D341Med (cell line): ENCODE results near the gene FAM241A.
"Not testable (repeated sequence)": the region's sequence is repeated elsewhere in the genome, so short reads cannot be mapped to it uniquely, and the experiment has no call there.

ENCODE experiments used
- DNase-seq: peaks from one replicate; pipeline ENCODE4 v3.0.0; 2012; ENCODE audit warnings: low spot score

The FAM241A gene

DNA sequence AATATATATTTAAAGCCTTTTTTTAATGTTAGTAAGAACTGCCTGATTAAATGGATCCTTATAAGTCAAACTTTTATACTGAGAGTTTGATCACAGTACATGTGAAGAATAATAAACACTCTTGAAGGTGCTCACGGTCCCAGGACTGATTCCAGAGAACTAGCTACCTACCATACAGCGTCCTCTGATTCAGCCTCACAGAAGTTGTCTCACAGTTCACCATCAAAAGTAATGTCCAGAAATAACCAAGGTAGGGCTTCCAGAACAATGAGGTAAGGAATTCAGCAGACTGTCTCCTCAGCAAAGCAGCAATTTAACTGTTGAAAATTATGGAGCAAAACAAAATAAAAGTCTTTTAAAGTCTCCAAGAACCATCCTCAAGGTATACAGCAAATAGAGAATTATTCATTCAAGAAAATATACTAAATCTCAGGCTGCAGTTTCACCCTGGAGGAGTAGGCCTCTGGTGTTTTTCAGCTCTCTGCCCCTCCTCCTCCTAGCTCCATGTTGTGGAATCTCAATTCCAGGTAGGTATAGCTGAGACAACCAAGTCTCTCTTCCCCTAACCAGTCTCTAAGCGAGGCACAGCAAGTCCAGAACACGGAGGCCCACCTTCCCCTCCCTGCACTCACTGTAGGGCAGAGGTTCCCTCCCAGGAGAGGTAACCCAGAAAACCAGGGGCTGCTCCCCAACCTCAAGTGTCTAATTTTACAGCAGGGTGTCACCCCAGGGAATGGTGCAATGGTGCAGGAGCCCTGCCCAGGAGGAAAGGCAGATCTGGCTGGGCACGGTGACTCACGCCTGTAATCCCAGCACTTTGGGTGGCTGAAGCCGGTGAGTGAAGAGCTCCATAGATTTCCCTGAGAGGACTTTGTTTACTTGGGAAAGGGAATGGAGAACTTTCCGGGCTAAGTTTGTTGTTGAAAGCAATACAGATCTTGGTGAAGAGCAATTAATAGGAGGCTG is 28.6 kb downstream of the FAM241A start:
- DNase-seq, result no peak

GRCh38 chr4:112175840-112176239 is 30.6 kb downstream of the FAM241A start:
- DNase-seq, result no peak

DNA sequence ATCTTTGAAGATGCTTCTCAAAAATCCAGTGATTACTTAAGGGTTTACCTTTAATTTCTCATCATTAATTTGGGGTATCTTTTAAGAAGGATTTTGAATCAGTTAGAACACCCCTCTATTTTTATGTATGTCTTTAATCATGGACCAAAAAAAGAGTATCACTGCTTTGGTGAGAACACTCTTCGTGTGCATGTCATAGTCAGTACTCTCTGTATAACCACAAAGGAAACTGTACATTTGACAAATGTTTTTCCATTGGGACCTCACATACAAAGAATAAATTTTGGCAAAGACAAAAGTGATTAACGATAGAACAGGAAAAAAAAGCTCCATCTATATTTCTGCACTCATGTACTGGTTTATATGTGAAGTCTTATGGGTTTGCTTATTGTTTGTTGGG is 31.3 kb downstream of the FAM241A start:
- DNase-seq, result no peak

GRCh38 chr4:112178741-112179140 is 33.5 kb downstream of the FAM241A start:
- not testable (repeated sequence) for DNase-seq

GRCh38 chr4:112181358-112182000 is 36.2 kb downstream of the FAM241A start:
- no peak for DNase-seq

- DNase-seq, result no peak
These were observed 37.4 kb downstream of the FAM241A start for GRCh38 chr4:112182604-112183003.

DNA sequence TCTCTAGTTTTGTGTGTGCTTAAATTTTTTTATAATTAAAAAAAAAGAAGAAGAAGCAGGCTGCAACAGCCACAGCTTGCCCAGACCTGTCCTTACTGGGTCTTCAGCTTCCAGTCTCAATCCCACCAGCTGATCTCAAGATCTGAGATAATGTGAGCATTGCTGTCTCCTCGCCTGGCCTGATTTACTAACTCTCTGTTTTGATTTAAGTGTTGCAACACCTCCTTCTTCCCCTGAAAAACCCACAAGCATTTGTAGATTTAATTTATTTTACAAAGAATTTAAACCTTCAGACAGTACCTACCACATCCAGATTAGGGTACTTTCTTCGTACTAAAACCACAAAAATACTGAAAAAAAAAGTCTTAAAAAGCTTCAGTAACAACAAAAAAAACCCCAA is 38.0 kb downstream of the FAM241A start:
- DNase-seq, result no peak

- no peak for DNase-seq
These were observed 39.2 kb downstream of the FAM241A start for GRCh38 chr4:112184438-112184837.

DNA sequence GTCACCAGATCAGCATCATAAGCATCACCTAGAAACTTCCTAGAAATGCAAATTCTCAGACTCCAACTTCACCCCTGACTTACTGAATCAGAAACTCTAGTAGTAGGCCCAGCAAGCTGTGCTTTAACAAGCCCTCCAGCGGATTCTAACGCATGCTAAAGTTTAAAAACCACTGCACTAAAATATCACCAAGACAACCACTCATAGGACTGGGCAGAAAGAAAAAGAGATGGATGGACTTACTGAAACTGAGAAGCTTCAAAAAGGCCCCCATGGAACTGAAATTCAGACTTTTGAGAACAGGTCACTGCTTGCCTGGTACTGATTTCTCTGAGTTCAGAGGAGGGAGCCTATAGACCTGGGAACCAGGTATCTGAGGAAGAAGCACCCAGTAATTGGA is 40.1 kb downstream of the FAM241A start:
- DNase-seq, result no peak

DNA sequence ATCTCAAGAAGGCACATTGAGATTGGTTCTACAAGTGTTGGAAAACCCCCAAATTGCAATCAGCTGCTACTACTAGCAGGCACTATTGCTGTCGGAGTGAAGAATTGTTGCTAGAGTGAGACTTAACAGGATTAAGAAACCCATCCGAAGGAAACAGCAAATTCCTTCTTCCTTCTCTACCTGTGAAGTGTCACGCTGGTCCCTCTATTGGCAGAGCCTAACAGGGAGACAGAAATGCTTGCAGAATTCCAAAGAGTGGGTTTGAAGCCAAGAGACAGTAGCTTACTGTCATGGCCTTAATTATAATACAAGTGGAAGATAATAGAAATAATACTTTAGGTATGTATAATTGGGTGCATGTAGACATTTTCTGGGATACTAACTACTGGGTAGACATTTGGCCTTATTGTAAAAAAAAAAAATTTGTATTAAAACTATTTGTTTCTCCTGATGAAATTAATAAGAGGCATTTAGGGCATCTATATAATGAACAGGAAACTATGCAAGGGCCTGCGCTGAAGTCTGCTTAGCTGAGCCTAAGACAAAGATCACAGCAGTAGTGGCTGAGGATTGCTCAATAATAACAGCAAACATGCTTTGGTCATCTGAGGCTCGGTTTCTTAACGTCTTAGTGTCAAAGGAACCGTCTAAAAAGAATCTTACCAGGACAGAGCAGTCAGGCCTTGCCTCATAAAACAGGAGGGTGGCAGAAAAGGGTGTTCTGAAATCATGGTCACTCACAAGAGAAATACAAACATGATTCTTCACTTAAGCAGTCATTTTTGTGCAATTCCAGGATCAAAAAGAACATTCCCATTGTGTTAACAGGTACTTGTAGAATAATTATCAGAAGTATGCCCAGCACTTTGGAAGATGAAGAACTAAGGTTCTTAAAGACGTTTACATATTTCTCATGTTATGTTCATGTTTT is 40.8 kb downstream of the FAM241A start:
- no peak for DNase-seq

DNA sequence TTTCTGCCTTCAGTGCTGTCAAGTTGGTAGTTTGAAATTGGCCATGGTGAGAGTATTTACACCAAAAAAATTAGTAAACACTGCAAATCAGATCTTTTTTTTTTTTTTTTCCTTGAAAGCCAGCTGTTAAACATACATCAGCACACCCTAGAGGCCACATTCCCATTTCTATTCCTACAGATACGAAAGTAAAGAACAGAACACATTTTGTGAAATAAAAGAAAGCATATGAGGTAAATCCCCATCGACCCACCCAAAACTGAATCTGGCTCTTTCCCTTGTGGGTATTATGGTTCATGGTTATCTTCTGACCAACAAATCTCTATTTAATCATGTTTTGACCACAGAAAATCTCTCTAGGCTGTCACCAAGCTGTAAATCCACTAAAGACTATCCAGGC is 44.5 kb downstream of the FAM241A start:
- DNase-seq, result no peak

DNA sequence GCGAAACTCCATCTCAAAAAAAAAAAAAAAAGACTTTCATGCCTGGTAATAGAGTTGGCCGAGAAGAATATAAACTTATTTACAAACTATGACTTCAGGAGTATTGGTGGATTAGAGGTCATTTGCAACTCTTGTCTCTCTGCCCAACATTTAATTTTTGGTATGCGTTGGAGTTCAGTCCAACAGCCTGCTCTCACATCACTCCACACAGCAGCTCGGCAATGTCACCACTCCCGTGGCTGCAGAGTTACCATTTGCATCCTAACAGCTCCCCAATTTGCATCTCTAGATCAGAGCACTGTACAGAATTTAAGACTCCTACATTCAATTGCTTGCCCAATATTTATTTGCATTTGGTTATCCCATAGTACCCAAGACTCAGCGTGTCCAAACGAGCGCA is 45.4 kb downstream of the FAM241A start:
- no peak for DNase-seq

DNA sequence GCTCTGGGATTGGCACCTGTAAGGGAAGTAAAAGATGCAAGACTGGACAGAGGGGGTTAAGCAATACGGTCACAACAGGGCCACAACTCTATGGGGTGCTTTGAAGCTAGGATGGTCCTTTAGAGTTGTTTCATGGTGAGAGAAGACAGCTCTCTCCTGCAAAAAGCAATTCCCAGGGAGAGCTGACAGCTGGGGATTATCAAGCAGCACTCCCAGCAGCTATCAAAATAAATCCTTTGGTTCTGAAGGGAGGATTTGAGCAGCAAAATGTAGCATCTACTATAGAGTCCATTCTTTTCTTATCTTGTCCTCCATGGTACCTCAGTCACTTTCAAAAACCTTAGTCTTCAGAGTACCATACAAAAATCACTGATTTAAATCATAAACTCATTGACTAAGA is 51.2 kb downstream of the FAM241A start:
- peak; percentile 51 for DNase-seq

DNA sequence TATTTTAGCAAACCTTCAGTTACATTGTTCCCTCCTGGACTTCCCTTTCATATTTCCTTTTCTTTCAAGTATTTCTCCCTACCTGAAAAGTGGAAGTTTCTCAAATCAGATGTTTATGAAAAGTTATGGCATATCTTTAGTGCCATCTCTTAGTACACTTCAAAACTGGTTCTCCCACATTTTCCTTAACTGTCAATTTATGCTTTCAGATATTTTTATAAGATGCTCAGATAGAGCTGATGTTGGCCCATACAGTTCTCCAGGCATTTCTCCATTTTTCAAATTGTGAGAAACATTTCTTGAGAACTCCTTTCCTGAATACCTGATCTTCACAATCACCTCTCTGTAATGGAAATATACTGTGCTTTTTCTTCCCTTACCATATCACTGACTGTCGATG is 53.8 kb downstream of the FAM241A start:
- no peak for DNase-seq

DNA sequence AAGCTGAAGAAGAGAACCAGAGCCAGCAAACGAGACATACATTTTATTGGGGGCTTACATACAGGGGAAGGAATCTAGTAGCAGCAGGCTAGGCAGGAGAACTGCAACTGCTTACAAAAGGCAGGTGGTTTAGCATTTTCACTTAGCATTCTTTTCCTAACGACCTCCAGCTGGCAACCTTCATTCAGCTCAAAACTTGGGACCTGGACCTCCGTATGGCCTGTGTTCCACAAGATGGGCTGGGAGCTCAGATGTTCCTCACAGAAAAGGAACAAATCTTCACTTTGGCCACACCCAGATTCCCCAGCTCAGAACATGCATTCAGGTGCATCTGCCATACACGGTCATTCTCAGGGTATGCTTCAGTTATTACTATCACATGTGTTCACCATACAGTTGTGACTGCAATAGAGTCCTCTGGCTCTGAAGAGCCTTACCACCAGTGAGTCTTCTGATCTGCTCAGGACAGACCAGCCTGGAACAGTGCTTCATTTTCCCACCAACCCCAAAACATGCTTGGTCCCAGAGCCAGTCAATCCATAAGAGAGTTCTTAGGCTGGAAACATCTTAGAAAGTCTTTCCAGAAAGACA is 56.8 kb downstream of the FAM241A start:
- no peak for DNase-seq

GRCh38 chr4:112203593-112203992 is 58.3 kb downstream of the FAM241A start:
- no peak for DNase-seq

DNA sequence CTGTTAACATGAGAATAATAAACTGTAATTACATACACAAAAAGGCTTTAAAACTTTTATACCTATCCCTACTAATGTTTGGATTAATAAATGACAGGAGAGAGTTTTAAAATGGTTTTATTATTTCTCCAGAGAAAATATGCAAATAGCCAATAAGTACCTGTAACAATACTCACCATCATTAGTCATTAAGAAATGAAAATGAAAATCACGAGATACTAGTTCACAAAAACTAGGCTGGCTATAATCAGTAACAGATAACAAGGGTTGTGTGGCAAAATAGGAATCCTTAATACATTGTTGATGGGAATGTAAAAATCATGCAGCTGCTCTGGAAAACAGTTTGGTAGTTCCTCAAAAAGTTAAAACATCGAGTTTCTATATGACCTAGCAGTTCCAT is 61.2 kb downstream of the FAM241A start:
- no peak for DNase-seq

- not testable (repeated sequence) for DNase-seq
These were observed 63.2 kb downstream of the FAM241A start for GRCh38 chr4:112208137-112209095.

DNA sequence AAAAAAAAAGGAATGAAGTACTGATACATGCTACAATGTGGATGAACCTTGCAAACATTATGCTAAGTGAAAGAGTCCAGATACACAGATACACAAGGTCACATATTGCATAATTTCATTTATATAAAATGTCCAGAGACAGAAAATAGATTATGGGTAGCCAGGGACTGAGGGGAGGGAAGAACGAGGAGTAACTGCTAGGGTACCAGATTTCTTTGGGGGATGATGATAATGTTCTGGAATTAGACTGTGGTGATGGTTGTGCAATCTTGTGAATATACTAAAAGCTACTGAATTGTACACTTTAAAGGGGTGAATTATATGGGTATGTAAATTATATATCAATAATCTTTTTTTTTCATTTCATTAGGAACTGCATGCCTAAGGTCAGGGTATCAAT is 65.5 kb downstream of the FAM241A start:
- DNase-seq, result no peak

DNA sequence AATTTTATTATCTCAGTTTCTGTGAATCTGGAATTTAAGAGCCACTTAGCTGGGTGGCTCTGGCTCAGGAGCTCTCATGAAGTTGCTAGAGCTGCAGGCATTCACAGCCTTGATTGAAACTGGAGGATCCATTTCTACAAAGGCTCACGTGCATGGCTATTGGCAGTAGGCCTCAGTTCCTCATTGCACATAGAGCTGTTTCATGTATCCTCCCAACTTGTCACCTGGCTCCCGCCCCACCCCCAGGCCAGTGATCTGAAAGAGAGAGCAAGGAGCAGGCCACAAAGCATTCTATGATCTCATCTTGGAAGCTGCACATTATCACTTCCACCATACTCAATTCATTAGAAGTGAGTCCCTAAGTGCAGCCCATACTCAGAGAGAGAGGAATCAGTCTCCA is 67.8 kb downstream of the FAM241A start:
- DNase-seq, result no peak

GRCh38 chr4:112213856-112214255 is 68.6 kb downstream of the FAM241A start:
- no peak for DNase-seq
